OCI-LY1 (cell line): ENCODE results near the gene GNG4.

Experiments
- CTCF ChIP-seq: fragments of 200-600 bp; sonication (generic), shearing (Covaris generic); IDR thresholded peaks from 2 replicates; pipeline ENCODE4 v1.5.1; 2017; ENCODE audit warnings: mild to moderate bottlenecking, antibody characterized with exemption, low read length, moderate library complexity, mixed read lengths
- EZH2 ChIP-seq: fragments of 200-600 bp; sonication (generic), shearing (Covaris generic); IDR thresholded peaks from 2 replicates; pipeline ENCODE4 v1.8.0; 2017; ENCODE audit warnings: borderline replicate concordance, mixed run types, mild to moderate bottlenecking, antibody characterized with exemption, low read length, moderate library complexity, mixed read lengths

- TF ChIP-seq CTCF (no peak), EZH2 (no peak)
Measured at GRCh38 chr1:235610157-235610556, 39.4 kb downstream of the GNG4 start.
